PC-3 (cell line): ENCODE results near the gene SLC25A21. TPM values are rescaled to one million over a fixed set of nuclear protein-coding genes. Genes with fewer than 3 reads are reported as not detected.

Experiments
- ATAC-seq: fragments of 200-7000 bp; cut with Tn5 transposase; 2 replicates; pipeline ENCODE4 v1.9.1; 2020; ENCODE audit warnings: mild to moderate bottlenecking, moderate library complexity
- BruUV-seq: library from RNA; stranded (reverse); fragments of 400-500 nt; replicated peaks from 2 replicates; lab custom pipeline; 2021; lab: Mats Ljungman, UMichigan
- CTCF ChIA-PET: fragments of 300-600 bp; sonication (Branson Sonifier 250); formaldehyde crosslinking; loops from one replicate; lab custom pipeline; 2022; ENCODE audit warnings: antibody characterized with exemption; lab: Charles Lee
- POLR2A ChIA-PET: fragments of 300-600 bp; sonication (Branson Sonifier 250); formaldehyde crosslinking; loops from one replicate; lab custom pipeline; 2022; ENCODE audit warnings: antibody characterized with exemption; ENCODE audit not compliant: unreplicated experiment; lab: Charles Lee
- DNase-seq: peaks from one replicate; pipeline ENCODE4 v3.0.0-alpha.2; 2015
- H2AFZ ChIP-seq: fragments of 300-600 bp; sonication (generic); 2 replicates; pipeline ENCODE4 v1.6.0; 2016; ENCODE audit warnings: antibody characterized with exemption, low read length
- H3F3A ChIP-seq: fragments of 300-600 bp; sonication (generic); one replicate; pipeline ENCODE4 v1.6.0; 2017; ENCODE audit warnings: antibody characterized with exemption, low read length, control low read depth, mild to moderate bottlenecking; ENCODE audit not compliant: unreplicated experiment
- H3K27ac ChIP-seq: fragments of 300-600 bp; sonication (generic); 2 replicates; pipeline ENCODE4 v1.5.1; 2016; ENCODE audit warnings: mild to moderate bottlenecking, low read length
- H3K27me3 ChIP-seq: fragments of 300-600 bp; sonication (generic); 2 replicates; pipeline ENCODE4 v1.6.1; 2016; ENCODE audit warnings: low read length, mixed read lengths
- H3K36me3 ChIP-seq: fragments of 300-600 bp; sonication (generic); 2 replicates; pipeline ENCODE4 v1.6.1; 2016; ENCODE audit warnings: low read depth, mixed run types, low read length, mixed read lengths
- H3K4me1 ChIP-seq: fragments of 300-600 bp; sonication (generic); 2 replicates; pipeline ENCODE4 v1.5.1; 2016; ENCODE audit warnings: low read length; ENCODE audit not compliant: insufficient read depth
- H3K4me2 ChIP-seq: fragments of 300-600 bp; sonication (generic); 2 replicates; pipeline ENCODE4 v1.6.0; 2016; ENCODE audit warnings: low read length
- H3K4me3 ChIP-seq: fragments of 300-600 bp; sonication (generic); 2 replicates; pipeline ENCODE4 v1.5.1; 2016; ENCODE audit warnings: mild to moderate bottlenecking, low read length, mixed read lengths
- H3K79me2 ChIP-seq: fragments of 300-600 bp; sonication (generic); 2 replicates; pipeline ENCODE4 v1.6.1; 2017; ENCODE audit warnings: low read length, mixed read lengths
- H3K9ac ChIP-seq: fragments of 300-600 bp; sonication (generic); 2 replicates; pipeline ENCODE4 v1.6.0; 2016; ENCODE audit warnings: mild to moderate bottlenecking, low read length
- H3K9me2 ChIP-seq: fragments of 300-600 bp; sonication (generic); replicated peaks from 2 replicates; pipeline ENCODE4 v1.6.1; 2016; ENCODE audit warnings: mixed run types, low read length, mixed read lengths
- H3K9me3 ChIP-seq: fragments of 300-600 bp; sonication (generic); 2 replicates; pipeline ENCODE4 v1.6.1; 2016; ENCODE audit warnings: low read length, mixed read lengths
- H4K20me1 ChIP-seq: fragments of 300-600 bp; sonication (generic); 2 replicates; pipeline ENCODE4 v1.6.1; 2016; ENCODE audit warnings: low read length, mixed read lengths
- CTCF ChIP-seq: fragments of 300-600 bp; sonication (generic); conservative IDR thresholded peaks from 2 replicates; pipeline ENCODE4 v1.5.1; 2017; ENCODE audit warnings: antibody characterized with exemption, low read depth, mild to moderate bottlenecking, low read length
- EZH2 ChIP-seq: fragments of 300-600 bp; sonication (generic); IDR thresholded peaks from one replicate; pipeline ENCODE4 v1.6.1; 2017; ENCODE audit warnings: antibody characterized with exemption, mild to moderate bottlenecking, low read length; ENCODE audit not compliant: unreplicated experiment
- EZH2phosphoT487 ChIP-seq: fragments of 300-600 bp; sonication (generic); IDR thresholded peaks from 2 replicates; pipeline ENCODE4 v1.6.1; 2018; ENCODE audit warnings: mild to moderate bottlenecking, antibody characterized with exemption, low read length, borderline replicate concordance
- intact Hi-C: fragments of 100-400 bp; cut with micrococcal nuclease; formaldehyde crosslinking; loops from 2 replicates; pipeline ENCODE4 v1.9.0; 2023
- total RNA-seq: library from RNA; depleted of rRNA; stranded (reverse); fragments of >200 nt; gene quantifications from 2 replicates; pipeline ENCODE4 v1.2.3, GENCODE V29; 2014

Gene SLC25A21
- total RNA-seq, 1 experiment from 2014 or later = 0.87 TPM

- Histone ChIP-seq H3K4me3 (no peak overlapping the region), H3K4me2 (no peak overlapping the region), H3K9me2 (no peaks in the 10 kb centered on the region), H2AFZ (no peak overlapping the region), H3K36me3 (no peaks in the 10 kb centered on the region), H3K79me2 (no peaks in the 10 kb centered on the region), H3F3A (no peaks in the 10 kb centered on the region), H4K20me1 (no peaks in the 10 kb centered on the region), H3K9me3 (no peaks in the 10 kb centered on the region), H3K27ac (no peak overlapping the region), H3K4me1 (peaks cover 7% of the 10 kb centered on the region; the same call in 1 of the 2 replicates), H3K27me3 (no peaks in the 10 kb centered on the region), H3K9ac (no peak overlapping the region)
- DNase-seq = peak; percentile 18
- ATAC-seq = no peak
- intact Hi-C loops = no loop called here
- no peak for TF ChIP-seq EZH2
- TF ChIP-seq CTCF = no peak
- TF ChIP-seq EZH2phosphoT487 = no peak
- ChIA-PET CTCF (no interaction called here), POLR2A (interaction anchor here (0.7 kb wide), 1 partner anchor 562 kb away, joined by 3 read pairs; no protein-coding TSS in a partner anchor)
- BruUV-seq = no TSS peak
Observed at GRCh38 chr14:36874396-36875138, 297.8 kb downstream of the SLC25A21 start.

GRCh38 chr14:36870776-36871175, 301.6 kb downstream of the SLC25A21 start:
- ChIA-PET CTCF (no interaction called here), POLR2A (no interaction called here)
- Histone ChIP-seq H4K20me1 (no peaks in the 10 kb centered on the region), H3K79me2 (no peaks in the 10 kb centered on the region), H3F3A (no peaks in the 10 kb centered on the region), H3K27ac (no peak overlapping the region), H3K4me2 (no peak overlapping the region), H2AFZ (no peak overlapping the region), H3K9me2 (no peaks in the 10 kb centered on the region), H3K9me3 (no peaks in the 10 kb centered on the region), H3K27me3 (no peaks in the 10 kb centered on the region), H3K9ac (no peak overlapping the region), H3K4me1 (peaks cover 7% of the 10 kb centered on the region; the same call in 1 of the 2 replicates), H3K4me3 (no peak overlapping the region), H3K36me3 (no peaks in the 10 kb centered on the region)
- TF ChIP-seq EZH2 = no peak
- TF ChIP-seq EZH2phosphoT487 = no peak
- TF ChIP-seq CTCF = no peak
- intact Hi-C loops = no loop called here
- ATAC-seq (peak; percentile 31; the same call in 1 of the 2 replicates), DNase-seq (no peak)
- no TSS peak for BruUV-seq

- peak; percentile 38; the same call in 1 of the 2 replicates for ATAC-seq
Observed at GRCh38 chr14:36869125-36869524, 303.3 kb downstream of the SLC25A21 start.

More at GRCh38 chr14:36869125-36869524, 303.3 kb downstream of the SLC25A21 start:
- no peaks in the 10 kb centered on the region for H4K20me1 ChIP-seq
- no TSS peak for BruUV-seq
- TF ChIP-seq EZH2 = no peak
- TF ChIP-seq CTCF = no peak
- TF ChIP-seq EZH2phosphoT487 = no peak
- no peak overlapping the region for H3K4me3 ChIP-seq
- no peak overlapping the region for H3K9ac ChIP-seq
- no peak overlapping the region for H3K4me2 ChIP-seq
- H3K27ac ChIP-seq = no peak overlapping the region
- no peaks in the 10 kb centered on the region for H3K27me3 ChIP-seq
- peak; percentile 7 for DNase-seq
- H3K4me1 ChIP-seq = no peaks in the 10 kb centered on the region
- no peaks in the 10 kb centered on the region for H3K9me3 ChIP-seq
- no peaks in the 10 kb centered on the region for H3K9me2 ChIP-seq
- H3F3A ChIP-seq = no peaks in the 10 kb centered on the region
- H3K79me2 ChIP-seq = no peaks in the 10 kb centered on the region
- no peaks in the 10 kb centered on the region for H3K36me3 ChIP-seq
- CTCF ChIA-PET = interaction anchor here (0.6 kb wide), 1 partner anchor 263 kb away, joined by 19 read pairs; no protein-coding TSS in a partner anchor
- intact Hi-C loops = no loop called here
- POLR2A ChIA-PET = no interaction called here
- no peak overlapping the region for H2AFZ ChIP-seq
